MM.1S (cell line): Measurements from ENCODE around the gene MRPL48.

Source experiments
- DNase-seq: peaks from one replicate; pipeline ENCODE4 v3.0.0-alpha.2; 2015
- H2AFZ ChIP-seq: fragments of 300-600 bp; sonication (generic); 2 replicates; pipeline ENCODE4 v1.6.0; 2016; ENCODE audit warnings: antibody characterized with exemption, low read length
- H3F3A ChIP-seq: fragments of 300-600 bp; sonication (generic); 2 replicates; pipeline ENCODE4 v1.6.1; 2016; ENCODE audit warnings: mild to moderate bottlenecking, antibody characterized with exemption, low read length, moderate library complexity, mixed read lengths; ENCODE audit not compliant: insufficient read depth
- H3K27ac ChIP-seq: fragments of 300-600 bp; sonication (generic); 2 replicates; pipeline ENCODE4 v1.5.1; 2016; ENCODE audit warnings: mild to moderate bottlenecking, low read length
- H3K27me3 ChIP-seq: fragments of 300-600 bp; sonication (generic); replicated peaks from 2 replicates; pipeline ENCODE4 v1.6.0; 2016; ENCODE audit warnings: low read length; ENCODE audit not compliant: insufficient read depth
- H3K36me3 ChIP-seq: fragments of 300-600 bp; sonication (generic); replicated peaks from 2 replicates; pipeline ENCODE4 v1.6.1; 2016; ENCODE audit warnings: mild to moderate bottlenecking, low read length, mixed read lengths; ENCODE audit not compliant: insufficient read depth
- H3K4me1 ChIP-seq: fragments of 300-600 bp; sonication (generic); 2 replicates; pipeline ENCODE4 v1.6.1; 2016; ENCODE audit warnings: low read length, mixed read lengths
- H3K4me2 ChIP-seq: fragments of 300-600 bp; sonication (generic); 2 replicates; pipeline ENCODE4 v1.6.0; 2016; ENCODE audit warnings: low read depth, low read length
- H3K4me3 ChIP-seq: fragments of 300-600 bp; sonication (generic); 2 replicates; pipeline ENCODE4 v1.5.1; 2016; ENCODE audit warnings: low read length, mixed read lengths
- H3K79me2 ChIP-seq: fragments of 300-600 bp; sonication (generic); 2 replicates; pipeline ENCODE4 v1.6.1; 2016; ENCODE audit warnings: mixed run types, low read length, mixed read lengths
- H3K9ac ChIP-seq: fragments of 300-600 bp; sonication (generic); 2 replicates; pipeline ENCODE4 v1.6.1; 2016; ENCODE audit warnings: low read length, mixed read lengths
- H3K9me2 ChIP-seq: fragments of 300-600 bp; sonication (generic); replicated peaks from 2 replicates; pipeline ENCODE4 v1.6.1; 2016; ENCODE audit warnings: mild to moderate bottlenecking, low read length, mixed read lengths; ENCODE audit not compliant: insufficient read depth
- H3K9me3 ChIP-seq: fragments of 300-600 bp; sonication (generic); replicated peaks from 2 replicates; pipeline ENCODE4 v1.6.1; 2016; ENCODE audit warnings: mild to moderate bottlenecking, low read length, mixed read lengths; ENCODE audit not compliant: insufficient read depth
- H4K20me1 ChIP-seq: fragments of 300-600 bp; sonication (generic); 2 replicates; pipeline ENCODE4 v1.6.1; 2016; ENCODE audit warnings: mild to moderate bottlenecking, low read length, moderate library complexity, mixed read lengths; ENCODE audit not compliant: insufficient read depth
- EZH2 ChIP-seq: fragments of 300-600 bp; sonication (generic); optimal IDR thresholded peaks from 2 replicates; pipeline ENCODE3; 2017; ENCODE audit warnings: low read depth, mild to moderate bottlenecking, antibody characterized with exemption, low read length, mixed read lengths
- EZH2phosphoT487 ChIP-seq: fragments of 300-600 bp; sonication (generic); IDR thresholded peaks from 2 replicates; pipeline ENCODE4 v1.6.1; 2018; ENCODE audit warnings: antibody characterized with exemption, low read length
- TF ChIP-seq, protein P1 (sequence below): fragments of 300-600 bp; sonication (generic); IDR thresholded peaks from 2 replicates; pipeline ENCODE4 v1.5.1; 2016; ENCODE audit warnings: antibody characterized with exemption, low read length, mixed read lengths

MRPL48 gene

GRCh38 chr11:73818846-73819245 is 31.2 kb downstream of the MRPL48 start:
- Histone ChIP-seq H3K27me3 (no peaks in the 10 kb centered on the region), H2AFZ (no peak overlapping the region), H3K36me3 (no peaks in the 10 kb centered on the region), H3K4me1 (no peaks in the 10 kb centered on the region), H3F3A (no peaks in the 10 kb centered on the region), H3K27ac (no peak overlapping the region), H3K9me3 (no peaks in the 10 kb centered on the region), H3K9me2 (no peaks in the 10 kb centered on the region), H3K9ac (no peak overlapping the region), H3K79me2 (peaks cover 14% of the 10 kb centered on the region), H3K4me2 (no peak overlapping the region), H4K20me1 (no peaks in the 10 kb centered on the region), H3K4me3 (no peak overlapping the region)
- TF ChIP-seq, protein P1, sequence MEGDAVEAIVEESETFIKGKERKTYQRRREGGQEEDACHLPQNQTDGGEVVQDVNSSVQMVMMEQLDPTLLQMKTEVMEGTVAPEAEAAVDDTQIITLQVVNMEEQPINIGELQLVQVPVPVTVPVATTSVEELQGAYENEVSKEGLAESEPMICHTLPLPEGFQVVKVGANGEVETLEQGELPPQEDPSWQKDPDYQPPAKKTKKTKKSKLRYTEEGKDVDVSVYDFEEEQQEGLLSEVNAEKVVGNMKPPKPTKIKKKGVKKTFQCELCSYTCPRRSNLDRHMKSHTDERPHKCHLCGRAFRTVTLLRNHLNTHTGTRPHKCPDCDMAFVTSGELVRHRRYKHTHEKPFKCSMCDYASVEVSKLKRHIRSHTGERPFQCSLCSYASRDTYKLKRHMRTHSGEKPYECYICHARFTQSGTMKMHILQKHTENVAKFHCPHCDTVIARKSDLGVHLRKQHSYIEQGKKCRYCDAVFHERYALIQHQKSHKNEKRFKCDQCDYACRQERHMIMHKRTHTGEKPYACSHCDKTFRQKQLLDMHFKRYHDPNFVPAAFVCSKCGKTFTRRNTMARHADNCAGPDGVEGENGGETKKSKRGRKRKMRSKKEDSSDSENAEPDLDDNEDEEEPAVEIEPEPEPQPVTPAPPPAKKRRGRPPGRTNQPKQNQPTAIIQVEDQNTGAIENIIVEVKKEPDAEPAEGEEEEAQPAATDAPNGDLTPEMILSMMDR, result no peak
- no peak for TF ChIP-seq EZH2
- no peak for TF ChIP-seq EZH2phosphoT487
- no peak for DNase-seq

DNA sequence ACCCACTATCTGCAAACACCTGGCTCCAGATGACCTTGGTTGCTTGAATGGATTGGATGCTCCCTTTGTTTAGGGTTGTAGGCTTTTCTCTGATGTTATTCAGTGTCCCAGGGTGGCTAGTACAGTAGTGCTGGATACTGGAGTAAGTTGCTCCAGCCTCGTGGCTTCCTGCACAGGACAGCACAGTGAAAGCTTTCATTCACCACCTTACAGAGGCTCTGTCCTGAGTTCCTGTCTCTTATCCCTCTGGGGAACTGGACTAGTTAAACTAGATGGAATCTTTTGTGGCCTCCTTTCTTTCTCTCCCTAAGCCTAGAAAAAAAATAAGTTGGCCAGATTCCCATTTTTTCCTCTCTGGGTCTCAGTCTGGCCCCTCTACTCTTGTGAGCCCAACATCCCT is 42.6 kb downstream of the MRPL48 start:
- no peak overlapping the region for H3K4me3 ChIP-seq
- no peaks in the 10 kb centered on the region for H3K79me2 ChIP-seq
- H2AFZ ChIP-seq, result no peak overlapping the region
- H3K9me3 ChIP-seq, result no peaks in the 10 kb centered on the region
- no peaks in the 10 kb centered on the region for H3F3A ChIP-seq
- H3K4me1 ChIP-seq, result no peaks in the 10 kb centered on the region
- no peak overlapping the region for H3K27ac ChIP-seq
- no peak for TF ChIP-seq EZH2phosphoT487
- TF ChIP-seq, protein P1, result no peak
- TF ChIP-seq EZH2, result no peak
- H3K36me3 ChIP-seq, result no peaks in the 10 kb centered on the region
- H3K4me2 ChIP-seq, result no peak overlapping the region
- no peaks in the 10 kb centered on the region for H3K9me2 ChIP-seq
- no peak for DNase-seq
- H4K20me1 ChIP-seq, result no peaks in the 10 kb centered on the region
- H3K27me3 ChIP-seq, result no peaks in the 10 kb centered on the region
- H3K9ac ChIP-seq, result no peak overlapping the region

DNA sequence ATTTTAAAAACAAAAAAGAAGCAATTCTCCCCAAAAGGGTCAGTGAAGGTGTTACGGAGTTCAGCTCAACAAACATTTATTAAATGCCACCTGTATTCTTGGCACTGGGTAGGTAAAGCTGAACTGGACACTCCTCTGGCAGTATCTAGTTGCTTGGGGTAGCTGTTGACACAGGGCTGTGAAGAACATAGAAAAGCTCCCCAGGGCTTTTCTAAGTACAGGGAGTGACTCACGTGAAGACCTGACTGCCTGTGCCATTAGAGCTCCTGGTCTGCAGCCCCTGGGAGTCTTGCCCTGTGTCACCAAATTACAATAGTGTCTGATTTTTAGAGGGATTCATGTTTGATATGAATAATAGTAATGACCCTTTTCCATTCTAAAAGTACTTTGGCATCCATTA is 45.4 kb downstream of the MRPL48 start:
- H3K27ac ChIP-seq, result no peak overlapping the region
- no peaks in the 10 kb centered on the region for H3F3A ChIP-seq
- no peaks in the 10 kb centered on the region for H3K9me3 ChIP-seq
- no peaks in the 10 kb centered on the region for H4K20me1 ChIP-seq
- H3K27me3 ChIP-seq, result no peaks in the 10 kb centered on the region
- no peak overlapping the region for H2AFZ ChIP-seq
- TF ChIP-seq EZH2 (no peak), EZH2phosphoT487 (no peak)
- TF ChIP-seq, protein P1, result no peak
- H3K79me2 ChIP-seq, result no peaks in the 10 kb centered on the region
- H3K4me1 ChIP-seq, result no peaks in the 10 kb centered on the region
- no peaks in the 10 kb centered on the region for H3K9me2 ChIP-seq
- no peak overlapping the region for H3K4me3 ChIP-seq
- H3K9ac ChIP-seq, result no peak overlapping the region
- H3K4me2 ChIP-seq, result no peak overlapping the region
- no peaks in the 10 kb centered on the region for H3K36me3 ChIP-seq
- DNase-seq, result no peak
